Stimulated activated CD4-positive, alpha-beta T cell treated with anti-CD3 and anti-CD28 coated beads, TNF-alpha, amount 100 ng/mL, for 24 hours (primary cell): ENCODE measurements around the gene GP5.

ENCODE experiments used
- DNase-seq, 3 experiments: peaks; one replicate each; pipeline ENCODE4 v3.0.0-alpha.2; 2020; ENCODE audit warnings: low read depth in 3 of 3

Gene GP5

GRCh38 chr3:194396859-194397756 is 2.0 kb downstream of the GP5 start:
- peak in 1 of 3 experiments; percentile 29 for DNase-seq

- DNase-seq, result no peak
Observed at GRCh38 chr3:194396539-194396858, 2.6 kb downstream of the GP5 start.

GRCh38 chr3:194395778-194396538 is 3.1 kb downstream of the GP5 start:
- peak; percentile 17 to 61 (median 25) for DNase-seq

- no peak for DNase-seq
Observed at GRCh38 chr3:194395212-194395611, 3.9 kb downstream of the GP5 start.

GRCh38 chr3:194392576-194392975 is 6.5 kb downstream of the GP5 start:
- no peak for DNase-seq

GRCh38 chr3:194390835-194391234 is 8.2 kb downstream of the GP5 start:
- no peak for DNase-seq

- DNase-seq, result no peak
Observed at GRCh38 chr3:194389269-194389668, 9.8 kb downstream of the GP5 start.

- DNase-seq, result no peak
Observed at GRCh38 chr3:194387926-194388418, 11.1 kb downstream of the GP5 start.

GRCh38 chr3:194387276-194387675 is 11.8 kb downstream of the GP5 start:
- no peak for DNase-seq

- DNase-seq, result no peak
Observed at GRCh38 chr3:194386648-194387047, 12.4 kb downstream of the GP5 start.

GRCh38 chr3:194386066-194386465 is 13.0 kb downstream of the GP5 start:
- DNase-seq, result no peak

GRCh38 chr3:194384569-194385001 is 14.5 kb downstream of the GP5 start:
- DNase-seq, result no peak

GRCh38 chr3:194384156-194384555 is 14.9 kb downstream of the GP5 start:
- DNase-seq, result no peak

- no peak for DNase-seq
Observed at GRCh38 chr3:194383276-194383940, 15.7 kb downstream of the GP5 start.

- no peak for DNase-seq
Observed at GRCh38 chr3:194382892-194383223, 16.2 kb downstream of the GP5 start.

GRCh38 chr3:194382196-194382891 is 16.7 kb downstream of the GP5 start:
- no peak for DNase-seq

- no peak for DNase-seq
Observed at GRCh38 chr3:194381460-194381875, 17.6 kb downstream of the GP5 start.

- DNase-seq, result no peak
Observed at GRCh38 chr3:194380326-194380725, 18.7 kb downstream of the GP5 start.

- no peak for DNase-seq
Observed at GRCh38 chr3:194379651-194380050, 19.4 kb downstream of the GP5 start.

GRCh38 chr3:194379231-194379630 is 19.8 kb downstream of the GP5 start:
- no peak for DNase-seq

- DNase-seq, result no peak
Observed at GRCh38 chr3:194377708-194378107, 21.4 kb downstream of the GP5 start.

GRCh38 chr3:194376241-194376560 is 22.9 kb downstream of the GP5 start:
- DNase-seq, result no peak
